HT1080 (cell line): ENCODE results near the gene TPD52L2. TPM values are rescaled to one million over a fixed set of nuclear protein-coding genes. Genes with fewer than 3 reads are reported as not detected.

Experiments used
- DNase-seq: peaks from one replicate; pipeline ENCODE4 v3.0.0-alpha.2; 2015; ENCODE audit warnings: low read depth
- polyA plus RNA-seq, 2 experiments: library from polyadenylated mRNA; depleted of rRNA; stranded (reverse); fragments of >200 nt; gene quantifications; 2 replicates each; pipeline ENCODE4 v1.2.3, GENCODE V29; 2015
- total RNA-seq: library from RNA; depleted of rRNA; stranded (reverse); fragments of >200 nt; shearing (Covaris generic); gene quantifications from 2 replicates; pipeline ENCODE4 v1.2.3, GENCODE V29; 2014; rRNA removed

TPD52L2 gene
- total RNA-seq: 119 and 120 TPM in 2 replicates
- 172 and 187 TPM in 2 replicates for polyA plus RNA-seq (2015; cell fraction: cytosol; rRNA removed)
- polyA plus RNA-seq (2015; cell fraction: nucleus; rRNA removed): 110 and 132 TPM in 2 replicates

DNA sequence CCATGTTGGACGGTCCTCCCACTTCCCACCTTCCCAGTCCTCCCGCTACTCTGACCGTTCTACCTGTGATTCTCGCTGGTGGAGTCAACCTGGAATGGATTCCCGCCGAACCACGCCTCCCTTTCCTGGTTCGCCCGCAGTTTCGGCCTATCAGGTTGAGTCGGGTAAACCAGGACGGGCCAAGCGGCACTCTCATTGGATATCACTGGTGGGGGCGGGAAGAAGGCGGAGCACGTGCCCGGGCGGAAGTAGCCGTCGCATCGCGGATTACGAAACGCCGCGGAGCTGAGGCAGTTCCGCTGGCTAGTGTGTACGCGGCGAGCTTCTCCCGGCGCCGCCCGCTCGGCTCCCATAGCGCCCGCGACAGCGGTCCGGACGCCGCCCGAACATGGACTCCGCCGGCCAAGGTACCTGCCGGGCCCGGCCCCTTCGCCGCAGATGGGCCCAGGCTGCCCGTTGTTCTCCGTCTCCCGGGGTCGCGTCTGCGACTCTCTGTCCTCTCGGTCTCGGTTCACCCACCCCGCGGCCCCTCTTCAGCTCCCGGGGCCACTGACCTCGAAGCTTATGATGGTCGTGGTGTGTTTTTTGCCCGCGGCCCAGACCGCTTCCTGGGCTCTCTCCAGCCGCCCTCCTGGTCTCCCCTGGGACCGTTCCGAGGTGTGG, at the start of gene TPD52L2:
Gene TPD52L2 (plus strand): TSS at position 293 of the 663 bp plus-strand sequence. CDS start 96 bp downstream, at position 389.
- DNase-seq: peak; percentile 98

DNA sequence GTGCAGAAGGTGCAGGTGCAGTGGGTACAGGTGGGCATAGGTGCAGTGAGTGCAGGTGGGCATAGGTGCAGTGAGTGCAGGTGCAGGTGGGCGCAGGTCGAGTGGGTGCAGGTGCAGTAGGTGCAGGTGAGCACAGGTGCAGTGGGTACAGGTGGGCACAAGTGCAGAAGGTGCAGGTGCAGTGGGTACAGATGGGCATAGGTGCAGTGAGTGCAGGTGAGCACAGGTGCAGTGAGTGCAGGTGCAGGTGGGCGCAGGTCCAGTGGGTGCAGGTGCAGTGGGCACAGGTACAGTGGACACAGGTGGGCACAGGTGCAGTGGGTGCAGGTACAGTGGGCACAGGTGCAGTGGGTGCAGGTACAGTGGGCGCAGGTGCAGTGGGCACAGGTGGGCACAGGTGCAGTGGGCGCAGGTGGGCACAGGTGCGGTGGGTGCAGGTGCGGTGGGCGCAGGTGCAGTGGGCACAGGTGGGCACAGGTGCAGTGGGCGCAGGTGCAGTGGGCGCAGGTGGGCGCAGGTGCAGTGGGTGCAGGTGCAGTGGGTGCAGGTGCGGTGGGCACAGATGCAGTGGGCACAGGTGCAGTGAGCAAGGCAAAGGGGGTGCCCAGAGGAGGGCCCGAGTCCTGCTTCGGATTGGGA, 49.3 kb upstream of the TPD52L2 start:
- no peak for DNase-seq

DNA sequence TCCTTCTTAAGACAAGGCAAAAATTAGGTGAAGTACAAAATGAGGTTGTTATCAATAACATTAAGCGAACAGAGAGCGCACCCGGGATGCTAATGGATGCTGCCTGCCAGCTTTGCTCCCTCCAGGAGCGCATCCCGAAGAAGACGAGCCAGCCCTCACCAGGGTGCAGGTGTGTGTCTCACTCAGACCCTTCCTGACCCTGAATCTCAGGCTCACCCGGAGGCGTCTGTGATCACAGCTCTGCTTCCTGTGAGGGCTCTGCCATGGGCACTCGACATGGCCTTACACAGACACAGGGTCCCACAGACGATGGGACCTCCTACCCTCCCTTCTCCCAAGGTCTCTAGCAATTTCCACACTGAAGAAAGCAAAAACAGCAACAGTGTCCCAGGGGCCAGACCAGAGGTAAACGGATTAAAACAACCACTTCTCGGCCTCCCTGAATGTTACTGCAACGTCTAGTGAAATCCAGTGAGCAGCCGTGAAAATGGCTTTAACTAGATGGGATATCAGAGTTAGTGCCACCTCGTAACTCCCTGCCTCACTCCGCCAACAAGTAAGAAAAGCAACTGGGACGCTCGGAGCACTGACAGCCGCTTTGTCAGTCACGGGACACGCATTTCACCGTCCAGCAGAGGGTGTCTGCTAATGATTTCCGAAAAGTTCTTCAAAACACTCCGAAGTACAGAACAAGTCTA, 45.7 kb upstream of the TPD52L2 start:
- DNase-seq: no peak

DNA sequence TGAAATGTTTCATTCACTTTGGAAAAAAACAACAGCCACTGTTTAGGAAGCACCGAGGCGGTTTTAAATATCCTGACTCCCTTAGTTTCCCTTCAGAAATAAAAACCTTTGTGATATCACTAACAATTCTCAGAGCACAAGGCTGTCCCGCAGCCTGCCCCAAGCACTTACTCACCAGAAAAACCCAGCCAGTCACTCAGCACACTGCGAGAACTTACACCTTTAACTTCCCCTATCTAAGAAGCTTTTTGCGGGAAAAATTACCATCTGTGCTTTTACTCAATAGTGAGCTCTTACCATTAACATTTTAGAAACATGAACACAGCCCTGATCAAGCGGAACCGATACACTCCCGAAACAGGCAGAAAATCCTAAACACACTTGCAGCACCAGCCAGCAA, 43.3 kb upstream of the TPD52L2 start:
- no peak for DNase-seq

DNA sequence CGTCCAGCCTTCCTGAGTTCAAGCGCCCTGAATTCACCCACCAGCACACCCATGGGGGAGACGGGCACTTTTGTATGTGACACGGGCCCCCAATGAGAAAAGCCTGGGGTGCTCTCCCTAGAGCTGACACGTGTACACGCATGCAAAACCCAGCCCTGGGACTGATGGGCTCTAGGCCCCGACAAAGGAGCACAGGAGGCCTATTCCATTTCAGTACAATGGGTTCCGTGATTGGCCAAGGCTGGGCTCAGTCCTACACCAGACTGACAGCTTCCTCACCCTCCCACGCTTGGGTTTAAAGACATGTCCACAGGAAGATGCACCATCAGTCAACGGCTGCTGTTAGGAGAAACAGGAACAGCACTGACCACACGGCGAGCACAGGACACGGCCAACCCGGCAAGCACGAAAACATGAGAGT, 42.8 kb upstream of the TPD52L2 start:
- DNase-seq: no peak

DNA sequence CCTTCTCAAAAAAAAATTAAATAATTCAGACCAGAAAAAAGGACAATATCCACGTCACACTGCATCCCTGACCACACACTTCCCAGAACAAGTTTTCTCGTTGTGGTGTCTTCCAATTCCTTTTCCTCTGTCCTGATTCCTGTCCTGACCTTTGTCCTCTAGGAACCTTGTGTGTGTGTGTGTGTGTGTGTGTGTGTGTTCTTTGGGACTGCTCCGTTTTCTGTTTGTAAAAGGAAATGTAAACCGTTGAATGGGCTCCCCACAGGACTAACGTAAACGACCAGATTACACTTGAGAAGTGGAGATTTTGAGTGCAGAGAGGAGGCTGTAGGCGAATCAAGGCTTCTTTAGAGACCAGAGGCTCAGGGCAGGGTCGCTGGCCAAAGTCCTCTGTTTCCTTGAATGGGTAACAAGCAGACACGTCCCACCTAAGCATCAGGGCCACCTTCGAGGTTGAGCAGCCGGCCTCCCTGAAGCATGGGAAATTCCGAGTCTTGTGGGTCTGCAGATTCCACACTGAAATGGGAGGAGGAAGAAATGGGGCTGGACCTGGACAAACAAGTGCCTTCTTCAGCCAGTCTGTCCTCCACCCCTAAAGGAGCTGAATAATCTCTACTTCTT, 41.3 kb upstream of the TPD52L2 start:
- DNase-seq: no peak

DNA sequence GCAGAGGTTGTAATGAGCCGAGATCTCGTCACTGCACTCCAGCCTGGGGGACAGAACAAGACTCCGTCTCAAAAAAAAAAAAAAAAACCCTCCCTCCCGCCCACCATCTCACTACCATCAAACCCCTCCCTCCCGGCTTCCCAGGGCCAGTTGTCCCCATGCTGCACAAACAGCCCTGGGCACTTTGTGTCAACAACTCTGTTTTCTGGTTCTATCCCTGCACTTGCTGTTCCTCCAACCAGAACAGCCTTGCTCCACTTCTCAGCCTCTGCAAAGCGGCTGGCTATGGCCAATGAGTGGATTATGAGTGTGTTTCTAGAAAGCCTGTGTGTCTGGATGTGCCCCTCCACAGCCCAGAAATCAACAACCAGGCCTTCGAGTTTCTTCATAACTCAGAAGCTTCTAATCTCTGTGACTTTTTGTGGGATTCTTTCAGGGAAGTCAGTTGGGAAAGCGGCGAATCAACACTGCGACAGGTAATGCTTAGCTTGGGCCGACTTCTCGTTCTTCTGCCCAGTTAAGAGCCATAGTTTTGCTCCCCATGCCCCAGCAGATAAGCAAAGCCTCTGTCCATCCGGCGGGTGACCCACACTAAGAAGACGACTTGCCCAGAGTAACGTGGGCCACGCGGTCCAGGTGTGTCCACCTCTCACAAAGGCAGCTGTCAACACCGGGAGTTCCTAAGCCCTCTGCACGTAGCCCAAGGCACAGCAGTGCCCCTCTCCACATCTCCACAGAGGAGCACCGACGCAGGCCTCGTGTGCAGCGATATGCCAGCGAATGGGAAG, 39.5 kb upstream of the TPD52L2 start:
- DNase-seq: no peak

DNA sequence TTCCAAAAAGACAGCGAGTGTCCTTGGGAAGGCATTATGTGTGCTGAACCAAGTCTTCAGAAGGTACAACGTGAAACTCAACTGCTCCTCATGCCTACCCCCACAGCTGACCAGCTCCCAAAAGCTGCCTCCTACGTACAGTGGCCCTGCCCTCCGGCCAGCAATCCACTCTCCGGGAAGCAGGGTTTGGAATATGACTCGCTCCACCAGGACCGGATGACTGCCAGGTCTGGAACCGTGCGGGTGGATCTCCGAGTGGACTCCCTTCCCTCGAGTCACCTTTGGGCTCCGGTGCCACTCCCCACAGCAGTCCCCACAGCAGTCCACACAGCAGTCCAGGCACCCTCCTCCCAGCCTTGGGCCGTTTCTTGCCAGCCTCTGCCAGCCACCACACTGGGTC, 38.3 kb upstream of the TPD52L2 start:
- no peak for DNase-seq

DNA sequence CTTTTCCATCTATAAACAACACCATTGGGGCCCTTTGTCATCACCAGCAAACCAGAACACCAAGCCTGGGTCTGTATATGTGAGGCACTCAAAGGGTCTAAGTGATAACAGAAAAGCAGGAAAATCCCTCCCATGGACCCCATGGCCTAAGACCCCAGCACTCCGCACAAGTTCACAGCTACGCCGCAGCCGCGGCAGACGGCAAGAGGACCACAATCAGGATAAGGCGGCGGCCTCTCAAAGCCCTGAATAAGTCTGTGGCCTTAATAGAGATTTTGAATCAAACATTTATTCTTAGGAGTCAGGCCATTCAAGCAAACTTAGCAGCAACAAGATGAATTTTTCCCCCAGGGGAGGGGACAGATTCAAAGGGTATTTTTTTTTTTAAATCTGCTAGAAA, 36.9 kb upstream of the TPD52L2 start:
- DNase-seq: no peak

DNA sequence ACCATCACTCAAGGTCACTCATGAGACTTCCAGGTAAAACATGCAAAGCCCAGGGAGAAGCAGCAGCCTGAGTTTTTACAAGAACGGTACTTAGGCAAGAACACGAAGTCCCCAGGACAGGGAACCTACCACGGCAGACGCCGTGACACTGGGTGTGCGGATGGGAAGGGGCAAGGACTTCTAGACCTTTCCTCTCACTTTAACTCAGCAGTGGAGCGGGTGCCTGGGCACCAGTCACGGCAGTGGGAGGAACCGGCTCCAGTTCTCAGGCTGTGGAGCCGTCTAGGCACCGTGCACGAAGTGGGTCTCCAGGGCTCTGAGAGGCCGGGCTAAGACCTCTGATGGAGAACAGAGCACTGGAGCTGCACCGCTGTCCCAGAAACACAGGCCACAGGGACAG, 36.5 kb upstream of the TPD52L2 start:
- DNase-seq: no peak

DNA sequence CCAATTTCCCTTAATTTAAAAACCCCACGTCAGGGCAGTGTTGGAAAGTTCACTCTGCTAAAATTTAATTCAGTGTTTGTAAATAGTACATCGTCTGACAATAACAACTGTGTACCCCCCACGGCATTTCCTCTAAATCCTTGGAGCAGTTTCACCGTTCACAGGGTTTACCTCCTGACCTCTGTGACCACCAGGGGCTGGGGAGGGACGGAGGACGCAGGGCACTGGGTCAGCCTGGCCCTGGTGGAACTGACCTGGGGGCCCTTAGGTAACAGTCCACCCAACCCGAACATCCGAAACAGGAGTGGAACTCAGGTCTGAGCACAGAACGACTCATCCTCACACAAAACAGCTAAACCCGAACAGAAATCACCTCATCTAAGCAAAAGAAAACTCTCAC, 36.1 kb upstream of the TPD52L2 start:
- DNase-seq: no peak

DNA sequence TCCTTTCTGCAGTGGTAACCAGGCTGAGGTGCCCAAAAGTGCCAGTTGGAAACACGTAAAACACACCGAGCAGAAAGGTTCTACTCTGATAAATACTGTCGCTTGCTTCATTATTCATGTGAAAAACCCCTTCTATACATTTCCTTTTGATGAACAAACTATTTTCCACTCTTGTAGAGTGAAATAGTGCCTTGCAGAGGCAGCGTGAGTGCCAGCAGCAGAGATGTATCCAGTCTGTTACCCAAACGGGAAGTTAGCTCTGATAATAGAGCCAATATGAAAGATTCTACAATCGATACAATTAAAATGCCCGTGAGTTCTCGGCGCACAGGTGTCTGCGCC, 35.5 kb upstream of the TPD52L2 start:
- DNase-seq: no peak

DNA sequence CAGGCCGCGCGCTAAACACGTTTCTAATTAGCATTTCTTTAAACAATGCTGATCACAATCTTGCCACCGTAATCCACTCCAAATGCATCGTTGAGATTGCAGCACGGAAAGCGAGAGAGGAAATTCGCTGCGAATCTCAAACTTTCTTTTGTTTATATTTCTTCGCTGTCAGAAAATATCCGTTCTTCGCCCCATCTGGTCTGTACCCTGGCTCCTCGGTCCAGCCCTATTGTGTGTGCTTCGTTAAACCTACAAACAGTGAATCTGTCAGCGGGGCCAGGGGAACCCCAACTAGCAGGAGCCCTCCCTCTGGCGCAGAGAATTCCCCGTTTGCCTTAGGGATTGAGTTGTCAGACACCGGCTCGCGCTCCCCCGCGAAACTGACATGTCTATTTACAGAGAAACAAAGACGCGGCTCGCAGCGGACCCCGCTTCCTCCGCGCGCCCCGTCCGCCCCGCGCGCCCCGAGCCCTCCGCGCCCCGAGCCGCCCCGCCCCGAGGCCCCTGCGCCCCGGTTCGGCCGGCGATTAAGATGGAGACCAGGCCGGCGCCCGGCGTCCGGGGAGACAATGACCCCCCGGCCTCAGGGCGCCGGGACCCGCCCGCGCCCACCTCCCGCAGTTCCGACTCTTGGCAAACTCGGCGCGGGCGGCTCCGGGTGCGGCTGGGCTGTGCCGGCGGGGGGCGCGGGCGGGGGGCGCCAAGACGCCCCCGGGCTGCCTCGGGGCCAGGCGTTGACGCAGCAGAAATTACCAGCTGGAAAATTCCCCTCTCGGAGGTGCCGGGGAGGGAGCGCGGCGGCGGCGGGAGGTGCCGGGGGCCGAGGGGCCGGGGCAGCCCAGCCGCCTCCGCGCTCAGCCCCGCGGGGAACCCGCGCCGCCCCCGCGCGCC, 34.9 kb upstream of the TPD52L2 start:
- no peak for DNase-seq

DNA sequence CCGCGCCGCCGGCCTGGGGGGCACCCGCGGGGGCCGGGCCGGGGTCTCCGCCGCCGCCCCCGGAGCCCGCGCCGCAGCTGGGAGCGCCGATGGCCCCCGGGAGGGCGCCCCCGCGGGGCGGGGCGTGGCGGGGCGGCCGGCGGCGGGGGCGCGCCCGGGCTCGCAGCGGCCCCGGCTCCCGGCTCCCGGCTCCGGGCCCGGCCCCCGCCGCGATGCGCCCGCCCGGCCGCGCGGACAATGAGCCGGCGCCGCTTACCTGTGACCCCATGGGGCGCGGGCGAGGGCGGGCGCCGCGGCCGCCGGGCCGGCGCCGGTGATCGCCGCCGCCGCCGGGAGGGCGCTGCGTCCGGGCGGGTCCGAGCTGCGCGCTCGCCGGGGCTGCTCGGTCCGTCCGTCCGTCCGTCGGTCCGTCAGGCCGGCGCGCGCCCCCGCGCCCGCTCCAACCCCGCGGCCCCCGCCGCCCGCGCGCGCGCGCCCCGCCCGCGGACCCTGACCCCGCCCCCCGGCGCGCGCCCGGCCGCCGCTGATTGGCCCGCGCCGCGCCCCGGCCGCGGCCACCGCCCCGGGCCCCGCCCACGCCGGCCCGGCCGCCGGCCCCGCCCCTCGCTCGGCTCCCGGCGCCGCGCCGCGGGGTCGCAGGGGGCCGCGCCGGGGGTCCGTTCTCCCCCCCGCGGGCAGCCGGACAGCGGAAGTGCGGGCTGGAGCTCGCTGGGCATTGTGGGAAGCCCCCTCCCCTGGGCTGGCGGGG, 34.1 kb upstream of the TPD52L2 start, which contains the start of gene ZBTB46:
Gene ZBTB46 (minus strand): TSS at position 424 of the 748 bp plus-strand sequence. CDS start 40,507 bp downstream, outside the sequence.
- DNase-seq: no peak

DNA sequence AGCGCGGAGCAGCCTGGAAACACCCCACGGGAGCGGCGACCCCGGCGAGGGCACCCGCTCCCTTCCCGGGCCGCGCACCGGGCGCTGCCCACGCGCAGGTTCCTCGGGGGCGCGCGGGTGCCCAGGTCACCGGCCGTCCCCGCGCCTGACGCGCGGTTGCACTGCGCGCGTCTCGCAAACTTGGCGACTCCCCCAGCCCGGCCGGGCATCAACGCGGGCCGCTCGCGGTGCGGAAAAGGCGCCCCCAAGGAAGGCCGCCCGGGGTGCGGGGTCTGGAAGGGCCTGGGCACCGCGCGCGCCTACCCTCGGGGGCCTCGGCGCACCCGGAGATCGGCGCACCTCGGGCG, 33.5 kb upstream of the TPD52L2 start:
- DNase-seq: no peak

DNA sequence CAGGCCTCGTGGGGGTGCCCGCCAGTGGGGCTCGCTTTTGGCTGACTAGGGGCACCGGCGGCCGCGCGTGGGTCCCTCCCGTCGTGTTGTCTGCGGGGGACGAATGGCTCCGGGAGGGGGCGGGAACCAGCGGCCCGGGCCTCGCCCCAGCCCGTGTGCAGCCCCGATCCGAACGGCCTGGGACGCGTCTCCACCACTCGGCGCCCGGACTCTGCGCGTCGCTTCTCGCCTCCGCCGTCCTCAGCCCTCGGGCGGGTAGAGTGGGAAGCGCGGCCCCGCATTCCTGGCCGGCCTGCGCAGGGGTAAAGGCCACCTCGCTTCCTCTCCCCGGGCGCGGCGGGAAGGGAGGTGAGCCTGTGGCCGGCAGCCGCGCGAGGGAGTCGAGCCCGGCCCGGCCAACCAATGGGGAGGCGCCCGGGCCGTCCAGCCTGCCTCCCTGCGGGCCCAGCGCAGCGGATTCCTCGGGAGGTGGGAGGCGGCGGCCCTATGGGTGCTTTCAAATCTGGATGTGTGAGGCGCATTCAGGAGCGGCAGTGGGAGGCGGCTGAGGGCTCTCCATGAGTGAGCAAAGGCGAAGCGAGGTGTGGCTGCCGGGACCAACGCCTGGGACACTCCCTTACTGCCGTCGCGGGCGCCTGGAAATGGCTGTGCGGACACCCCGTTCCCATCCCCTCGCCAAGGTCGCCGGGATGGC, 32.9 kb upstream of the TPD52L2 start:
- no peak for DNase-seq

DNA sequence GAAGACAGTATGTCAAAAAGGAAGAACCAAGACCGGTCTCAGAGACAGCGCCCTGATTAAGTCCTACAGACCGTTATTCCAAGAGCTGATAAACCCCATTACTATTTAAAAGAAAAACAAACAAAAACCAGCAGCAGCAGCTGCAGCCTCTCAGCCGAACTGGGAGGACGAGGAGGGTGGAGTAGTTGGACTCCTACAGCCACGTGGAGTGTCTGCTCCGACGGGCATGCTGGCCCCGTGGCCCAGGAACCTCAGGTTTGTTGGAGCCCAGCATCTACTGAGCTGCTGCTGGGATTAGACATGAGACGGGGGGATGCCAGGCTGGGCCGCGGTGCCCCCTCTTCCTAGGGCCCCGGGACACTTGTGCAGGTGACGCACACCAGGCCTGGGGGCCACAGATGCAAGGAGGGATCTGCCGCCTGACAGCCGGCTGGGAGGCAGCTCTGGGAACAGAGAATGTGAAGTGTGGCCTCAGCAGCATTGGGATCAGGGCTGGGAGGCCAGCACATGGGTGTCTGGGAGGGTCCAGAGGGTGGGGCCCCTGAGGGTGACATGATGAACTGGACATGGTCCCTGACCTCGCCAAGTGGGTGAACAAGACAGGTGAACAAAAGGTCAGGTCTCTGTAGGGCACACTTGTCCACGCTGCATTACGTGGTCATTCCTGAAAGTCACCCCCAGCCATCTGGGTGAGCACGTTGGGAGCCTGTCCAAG, 31.1 kb upstream of the TPD52L2 start:
- no peak for DNase-seq

DNA sequence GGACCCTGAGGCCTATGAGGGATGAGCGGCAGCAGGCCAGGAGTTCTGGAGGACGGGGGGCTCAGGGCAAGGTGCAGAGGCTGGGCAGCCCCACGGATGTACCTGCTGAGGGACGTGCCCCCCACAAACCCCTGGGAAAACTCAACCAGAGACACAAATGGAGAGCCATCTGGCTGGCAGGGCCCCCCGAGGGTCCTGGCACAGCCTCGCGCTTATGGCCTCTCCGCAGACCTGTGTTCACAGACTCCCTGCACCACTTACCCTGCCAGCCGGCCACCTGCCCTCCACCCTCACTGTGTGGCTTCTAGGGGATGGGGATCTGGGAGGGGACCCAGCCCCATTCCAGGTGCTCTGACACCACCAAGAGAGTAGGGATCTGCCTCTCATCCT, 30.6 kb upstream of the TPD52L2 start:
- DNase-seq: no peak
